Esophagus muscularis mucosa (tissue), 4 donors: ENCODE measurements around the gene CLEC3B.
A peak's percentile ranks its signal among the peaks of the same experiment; 100 is the strongest.

Experiments
- CTCF ChIP-seq, 3 experiments: fragments of 200-600 bp in 2 of 3; fragments of 450-650 bp in 1 of 3; sonication (generic) in 2 of 3; IDR thresholded peaks; one replicate each; pipeline ENCODE4 v1.5.1; 2017 to 2019; ENCODE audit warnings: antibody characterized with exemption in 3 of 3, mild to moderate bottlenecking in 2 of 3, moderate library complexity in 1 of 3
- EP300 ChIP-seq: sonication (generic); formaldehyde crosslinking; IDR thresholded peaks from one replicate; pipeline ENCODE4 v1.6.1; 2017; ENCODE audit warnings: antibody characterized with exemption
- POLR2AphosphoS5 ChIP-seq, 2 donors: sonication (generic); formaldehyde crosslinking; IDR thresholded peaks; one replicate each; pipeline ENCODE4 v1.6.1; 2017; ENCODE audit warnings: antibody characterized with exemption in 2 of 2

DNA sequence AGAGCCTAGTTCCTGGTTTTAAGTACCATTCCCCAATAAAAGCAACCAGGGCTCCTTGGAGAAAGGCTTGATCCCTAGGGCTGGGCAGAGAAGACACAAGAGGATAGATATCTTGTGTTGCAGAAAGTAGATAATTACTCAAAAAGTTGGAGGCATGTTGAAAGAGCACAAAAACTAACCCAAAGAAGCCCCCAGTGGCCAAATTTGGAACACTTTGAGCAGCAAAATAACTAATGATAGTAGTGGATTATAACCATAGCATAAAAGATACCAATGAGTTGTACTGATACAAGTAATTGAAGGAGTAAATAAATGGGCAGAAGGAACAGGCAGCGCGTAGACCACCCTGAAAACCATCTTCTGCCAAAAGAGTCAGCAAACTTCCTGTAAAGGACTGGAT, 38.0 kb upstream of the CLEC3B start:
- TF ChIP-seq POLR2AphosphoS5 (IDR thresholded peaks at IDR 0.05) = no peak
- peak in 2 of 3 experiments; percentile 8 to 31 for TF ChIP-seq CTCF (IDR thresholded peaks at IDR 0.05)
- TF ChIP-seq EP300 = no peak
